ENCODE data around the gene SBF2. TPM values are rescaled to one million over a fixed set of nuclear protein-coding genes. Genes with fewer than 3 reads are reported as not detected.

Gene SBF2
- total and polyA plus RNA-seq, 2 of the 13 experiments (the other 11 are each of a cell fraction or from before 2014, with no cell fraction given) = 24.0 to 45.8 TPM

GRCh38 chr11:10289765-10290380 is 4.1 kb downstream of the SBF2 start:
- Histone ChIP-seq H3K79me2 (ENCODE audit: insufficient read depth, low read length) (peaks cover 59% of the 10 kb centered on the region), H2AFZ (ENCODE audit: low read length) (no peak overlapping the region), H3K27me3 (ENCODE audit: control insufficient read depth in 1 of 2, insufficient read depth in 2 of 2, low read length in 2 of 2) (no peaks in the 10 kb centered on the region; a peak in 1 of 5 replicates), H3K9me3 (ENCODE audit: low read length) (no peaks in the 10 kb centered on the region), H4K20me1 (ENCODE audit: insufficient read depth, low read length) (no peaks in the 10 kb centered on the region; the same call in 1 of the 2 replicates), H3K4me2 (ENCODE audit: low read depth, low read length) (peak overlapping the region; percentile 74), H3K4me3 (replicated peaks in 1 of 3; ENCODE audit: insufficient read depth in 1 of 3, low read depth in 2 of 3, low read length in 3 of 3) (peak overlapping the region; percentile 17 to 70 (median 38); a peak in 5 of 6 replicates), H3K9ac (ENCODE audit: insufficient read depth, low read depth, low read length) (peak overlapping the region; percentile 63), H3K4me1 (ENCODE audit: insufficient read depth, low read length) (peaks cover 83% of the 10 kb centered on the region), H3K36me3 (replicated peaks in 1 of 2; ENCODE audit: control insufficient read depth in 1 of 2, insufficient read depth in 2 of 2, low read length in 2 of 2) (peaks cover 0 to 3% of the 10 kb centered on the region in 2 experiments; a peak in 2 of 5 replicates), H3K27ac (ENCODE audit: extremely low read length, insufficient read depth, low read length) (peak overlapping the region; percentile 82)
- no TSS peak for BruUV-seq (replicated peaks)
- in situ Hi-C loops (cut with HindIII; ENCODE audit: extremely low pct_ligation_motif_present, low pct_unique_long_range_greater_than_20kb) = no loop called here
- WGBS (ENCODE audit: low lambda C conversion rate) = 77% methylated on average over 6 of the region's 10 CpGs
- intact Hi-C loops (cut with micrococcal nuclease; ENCODE audit: unreplicated experiment) = loop anchor here (2.0 to 5.0 kb wide), 2 partner anchors 13 to 517 kb away; partner anchors contain the start of gene EIF4G2
- ATAC-seq (no peak), DNase-seq (ENCODE audit: low spot score) (no peak), FAIRE-seq (no peak)
- CTCF ChIA-PET (ENCODE audit: low intra/inter-chr PET ratio, low total read pairs) = interaction anchor here (2.0 kb wide), 1 partner anchor 14 kb away, joined by 7 read pairs; the partner anchor contains the start of gene ADM
- POLR2A ChIA-PET = interaction anchor here (1.3 to 12.1 kb wide), 4 partner anchors 14 to 77 kb away, joined by 4 to 221 read pairs (median 10); partner anchors contain the start of gene ADM
- no peak for TF ChIP-seq E2F5 (CRISPR knock-in tag; conservative IDR thresholded peaks at IDR 0.05)
- peak; percentile 30 for TF ChIP-seq MED8 (CRISPR knock-in tag; IDR thresholded peaks at IDR 0.05; ENCODE audit: insufficient replicate concordance)
- TF ChIP-seq, protein P1, sequence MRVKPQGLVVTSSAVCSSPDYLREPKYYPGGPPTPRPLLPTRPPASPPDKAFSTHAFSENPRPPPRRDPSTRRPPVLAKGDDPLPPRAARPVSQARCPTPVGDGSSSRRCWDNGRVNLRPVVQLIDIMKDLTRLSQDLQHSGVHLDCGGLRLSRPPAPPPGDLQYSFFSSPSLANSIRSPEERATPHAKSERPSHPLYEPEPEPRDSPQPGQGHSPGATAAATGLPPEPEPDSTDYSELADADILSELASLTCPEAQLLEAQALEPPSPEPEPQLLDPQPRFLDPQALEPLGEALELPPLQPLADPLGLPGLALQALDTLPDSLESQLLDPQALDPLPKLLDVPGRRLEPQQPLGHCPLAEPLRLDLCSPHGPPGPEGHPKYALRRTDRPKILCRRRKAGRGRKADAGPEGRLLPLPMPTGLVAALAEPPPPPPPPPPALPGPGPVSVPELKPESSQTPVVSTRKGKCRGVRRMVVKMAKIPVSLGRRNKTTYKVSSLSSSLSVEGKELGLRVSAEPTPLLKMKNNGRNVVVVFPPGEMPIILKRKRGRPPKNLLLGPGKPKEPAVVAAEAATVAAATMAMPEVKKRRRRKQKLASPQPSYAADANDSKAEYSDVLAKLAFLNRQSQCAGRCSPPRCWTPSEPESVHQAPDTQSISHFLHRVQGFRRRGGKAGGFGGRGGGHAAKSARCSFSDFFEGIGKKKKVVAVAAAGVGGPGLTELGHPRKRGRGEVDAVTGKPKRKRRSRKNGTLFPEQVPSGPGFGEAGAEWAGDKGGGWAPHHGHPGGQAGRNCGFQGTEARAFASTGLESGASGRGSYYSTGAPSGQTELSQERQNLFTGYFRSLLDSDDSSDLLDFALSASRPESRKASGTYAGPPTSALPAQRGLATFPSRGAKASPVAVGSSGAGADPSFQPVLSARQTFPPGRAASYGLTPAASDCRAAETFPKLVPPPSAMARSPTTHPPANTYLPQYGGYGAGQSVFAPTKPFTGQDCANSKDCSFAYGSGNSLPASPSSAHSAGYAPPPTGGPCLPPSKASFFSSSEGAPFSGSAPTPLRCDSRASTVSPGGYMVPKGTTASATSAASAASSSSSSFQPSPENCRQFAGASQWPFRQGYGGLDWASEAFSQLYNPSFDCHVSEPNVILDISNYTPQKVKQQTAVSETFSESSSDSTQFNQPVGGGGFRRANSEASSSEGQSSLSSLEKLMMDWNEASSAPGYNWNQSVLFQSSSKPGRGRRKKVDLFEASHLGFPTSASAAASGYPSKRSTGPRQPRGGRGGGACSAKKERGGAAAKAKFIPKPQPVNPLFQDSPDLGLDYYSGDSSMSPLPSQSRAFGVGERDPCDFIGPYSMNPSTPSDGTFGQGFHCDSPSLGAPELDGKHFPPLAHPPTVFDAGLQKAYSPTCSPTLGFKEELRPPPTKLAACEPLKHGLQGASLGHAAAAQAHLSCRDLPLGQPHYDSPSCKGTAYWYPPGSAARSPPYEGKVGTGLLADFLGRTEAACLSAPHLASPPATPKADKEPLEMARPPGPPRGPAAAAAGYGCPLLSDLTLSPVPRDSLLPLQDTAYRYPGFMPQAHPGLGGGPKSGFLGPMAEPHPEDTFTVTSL (CRISPR knock-in tag; IDR thresholded peaks at IDR 0.05; ENCODE audit: borderline replicate concordance) = no peak
- no peak for TF ChIP-seq RNF2 (conservative IDR thresholded peaks at IDR 0.05; ENCODE audit: low read depth)
- TF ChIP-seq CBX5 (CRISPR knock-in tag; IDR thresholded peaks at IDR 0.05; ENCODE audit: borderline replicate concordance) = no peak
- no peak for TF ChIP-seq ZNF30 (CRISPR knock-in tag; IDR thresholded peaks at IDR 0.05)
- TF ChIP-seq, protein P2, sequence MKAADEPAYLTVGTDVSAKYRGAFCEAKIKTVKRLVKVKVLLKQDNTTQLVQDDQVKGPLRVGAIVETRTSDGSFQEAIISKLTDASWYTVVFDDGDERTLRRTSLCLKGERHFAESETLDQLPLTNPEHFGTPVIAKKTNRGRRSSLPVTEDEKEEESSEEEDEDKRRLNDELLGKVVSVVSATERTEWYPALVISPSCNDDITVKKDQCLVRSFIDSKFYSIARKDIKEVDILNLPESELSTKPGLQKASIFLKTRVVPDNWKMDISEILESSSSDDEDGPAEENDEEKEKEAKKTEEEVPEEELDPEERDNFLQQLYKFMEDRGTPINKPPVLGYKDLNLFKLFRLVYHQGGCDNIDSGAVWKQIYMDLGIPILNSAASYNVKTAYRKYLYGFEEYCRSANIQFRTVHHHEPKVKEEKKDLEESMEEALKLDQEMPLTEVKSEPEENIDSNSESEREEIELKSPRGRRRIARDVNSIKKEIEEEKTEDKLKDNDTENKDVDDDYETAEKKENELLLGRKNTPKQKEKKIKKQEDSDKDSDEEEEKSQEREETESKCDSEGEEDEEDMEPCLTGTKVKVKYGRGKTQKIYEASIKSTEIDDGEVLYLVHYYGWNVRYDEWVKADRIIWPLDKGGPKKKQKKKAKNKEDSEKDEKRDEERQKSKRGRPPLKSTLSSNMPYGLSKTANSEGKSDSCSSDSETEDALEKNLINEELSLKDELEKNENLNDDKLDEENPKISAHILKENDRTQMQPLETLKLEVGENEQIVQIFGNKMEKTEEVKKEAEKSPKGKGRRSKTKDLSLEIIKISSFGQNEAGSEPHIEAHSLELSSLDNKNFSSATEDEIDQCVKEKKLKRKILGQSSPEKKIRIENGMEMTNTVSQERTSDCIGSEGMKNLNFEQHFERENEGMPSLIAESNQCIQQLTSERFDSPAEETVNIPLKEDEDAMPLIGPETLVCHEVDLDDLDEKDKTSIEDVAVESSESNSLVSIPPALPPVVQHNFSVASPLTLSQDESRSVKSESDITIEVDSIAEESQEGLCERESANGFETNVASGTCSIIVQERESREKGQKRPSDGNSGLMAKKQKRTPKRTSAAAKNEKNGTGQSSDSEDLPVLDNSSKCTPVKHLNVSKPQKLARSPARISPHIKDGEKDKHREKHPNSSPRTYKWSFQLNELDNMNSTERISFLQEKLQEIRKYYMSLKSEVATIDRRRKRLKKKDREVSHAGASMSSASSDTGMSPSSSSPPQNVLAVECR (CRISPR knock-in tag; IDR thresholded peaks at IDR 0.05; ENCODE audit: borderline replicate concordance) = no peak
- TF ChIP-seq ZNF546 (CRISPR knock-in tag; conservative IDR thresholded peaks at IDR 0.05) = no peak
- TF ChIP-seq KDM5B (CRISPR knock-in tag; IDR thresholded peaks at IDR 0.05; ENCODE audit: borderline replicate concordance) = peak; percentile 12; the same call in 1 of the 2 replicates
